Measurements from ENCODE around the gene HBD. TPM values are rescaled to one million over a fixed set of nuclear protein-coding genes. Genes with fewer than 3 reads are reported as not detected.
"Not testable (repeated sequence)": the region's sequence is repeated elsewhere in the genome, so short reads cannot be mapped to it uniquely, and the experiment has no call there.

HBD gene
- total and polyA plus RNA-seq, 2 donors (not counting 1 experiment from before 2014, with no cell fraction given), result 5.9 to 53.4 TPM

- H3K9ac ChIP-seq (ENCODE audit: insufficient read depth, low read length); H4K20me1 ChIP-seq (ENCODE audit: control insufficient read depth, extremely low read depth, insufficient read depth, low read length); H3K4me3 ChIP-seq (replicated peaks in 1 of 4; ENCODE audit: control extremely low read depth in 1 of 4, insufficient read depth in 1 of 4, low read depth in 3 of 4, low read length in 4 of 4); H3K4me2 ChIP-seq (ENCODE audit: extremely low read depth, insufficient read depth, low read length); H2AFZ ChIP-seq (ENCODE audit: low read length); H3K4me1 ChIP-seq (ENCODE audit: control insufficient read depth, extremely low read depth, insufficient read depth, low read length); H3K79me2 ChIP-seq (ENCODE audit: control insufficient read depth, insufficient read depth, low read length); H3K27me3 ChIP-seq (ENCODE audit: control insufficient read depth, insufficient read depth, low read length); H3K9me3 ChIP-seq (ENCODE audit: control insufficient read depth, insufficient read depth, low read depth, low read length); H3K27ac ChIP-seq (ENCODE audit: insufficient read depth, low read length); H3K36me3 ChIP-seq (ENCODE audit: control insufficient read depth, insufficient read depth, low read length); DNase-seq (ENCODE audit: low read depth in 2 of 2): not testable (repeated sequence)
These were observed 19.7 kb upstream of the HBD start for GRCh38 chr11:5254023-5254422.

GRCh38 chr11:5253440-5253839 lies 19.2 kb upstream of the HBD start:
- not testable (repeated sequence) for H3K79me2 ChIP-seq (ENCODE audit: control insufficient read depth, insufficient read depth, low read length); H3K4me2 ChIP-seq (ENCODE audit: extremely low read depth, insufficient read depth, low read length); H3K27me3 ChIP-seq (ENCODE audit: control insufficient read depth, insufficient read depth, low read length); H3K9me3 ChIP-seq (ENCODE audit: control insufficient read depth, insufficient read depth, low read depth, low read length); H3K36me3 ChIP-seq (ENCODE audit: control insufficient read depth, insufficient read depth, low read length); H4K20me1 ChIP-seq (ENCODE audit: control insufficient read depth, extremely low read depth, insufficient read depth, low read length); DNase-seq (ENCODE audit: low read depth in 2 of 2); H3K4me1 ChIP-seq (ENCODE audit: control insufficient read depth, extremely low read depth, insufficient read depth, low read length); H2AFZ ChIP-seq (ENCODE audit: low read length); H3K27ac ChIP-seq (ENCODE audit: insufficient read depth, low read length); H3K4me3 ChIP-seq (replicated peaks in 1 of 4; ENCODE audit: control extremely low read depth in 1 of 4, insufficient read depth in 1 of 4, low read depth in 3 of 4, low read length in 4 of 4); H3K9ac ChIP-seq (ENCODE audit: insufficient read depth, low read length)

- no peak for DNase-seq (ENCODE audit: low read depth in 2 of 2)
- Histone ChIP-seq H3K27ac (ENCODE audit: insufficient read depth, low read length) (no peak overlapping the region), H4K20me1 (ENCODE audit: control insufficient read depth, extremely low read depth, insufficient read depth, low read length) (no peaks in the 10 kb centered on the region), H3K4me1 (ENCODE audit: control insufficient read depth, extremely low read depth, insufficient read depth, low read length) (no peaks in the 10 kb centered on the region), H3K27me3 (ENCODE audit: control insufficient read depth, insufficient read depth, low read length) (no peaks in the 10 kb centered on the region), H3K4me2 (ENCODE audit: extremely low read depth, insufficient read depth, low read length) (no peak overlapping the region), H2AFZ (ENCODE audit: low read length) (no peak overlapping the region), H3K36me3 (ENCODE audit: control insufficient read depth, insufficient read depth, low read length) (no peaks in the 10 kb centered on the region), H3K9ac (ENCODE audit: insufficient read depth, low read length) (no peak overlapping the region), H3K79me2 (ENCODE audit: control insufficient read depth, insufficient read depth, low read length) (no peaks in the 10 kb centered on the region), H3K4me3 (replicated peaks in 1 of 4; ENCODE audit: control extremely low read depth in 1 of 4, insufficient read depth in 1 of 4, low read depth in 3 of 4, low read length in 4 of 4) (no peak overlapping the region), H3K9me3 (ENCODE audit: control insufficient read depth, insufficient read depth, low read depth, low read length) (no peaks in the 10 kb centered on the region)
- TF ChIP-seq CTCF (conservative IDR thresholded peaks at IDR 0.05 in 1 of 2, IDR thresholded peaks at IDR 0.05 in 1 of 2; ENCODE audit: low read depth in 1 of 2, low read length in 2 of 2) (no peak), EZH2 (IDR thresholded peaks at IDR 0.05; ENCODE audit: low read length, missing control alignments) (no peak)
These were observed 18.6 kb upstream of the HBD start for GRCh38 chr11:5252919-5253265.

- no peaks in the 10 kb centered on the region for H3K27me3 ChIP-seq (ENCODE audit: control insufficient read depth, insufficient read depth, low read length)
- no peak for TF ChIP-seq EZH2 (IDR thresholded peaks at IDR 0.05; ENCODE audit: low read length, missing control alignments)
- no peak for TF ChIP-seq CTCF (conservative IDR thresholded peaks at IDR 0.05 in 1 of 2, IDR thresholded peaks at IDR 0.05 in 1 of 2; ENCODE audit: low read depth in 1 of 2, low read length in 2 of 2)
- no peak for DNase-seq (ENCODE audit: low read depth in 2 of 2)
- no peak overlapping the region for H3K4me3 ChIP-seq (replicated peaks in 1 of 4; ENCODE audit: control extremely low read depth in 1 of 4, insufficient read depth in 1 of 4, low read depth in 3 of 4, low read length in 4 of 4)
- H3K9me3 ChIP-seq (ENCODE audit: control insufficient read depth, insufficient read depth, low read depth, low read length), result no peaks in the 10 kb centered on the region
- H4K20me1 ChIP-seq (ENCODE audit: control insufficient read depth, extremely low read depth, insufficient read depth, low read length), result no peaks in the 10 kb centered on the region
- no peak overlapping the region for H2AFZ ChIP-seq (ENCODE audit: low read length)
- H3K9ac ChIP-seq (ENCODE audit: insufficient read depth, low read length), result no peak overlapping the region
- H3K27ac ChIP-seq (ENCODE audit: insufficient read depth, low read length), result no peak overlapping the region
- H3K4me2 ChIP-seq (ENCODE audit: extremely low read depth, insufficient read depth, low read length), result no peak overlapping the region
- H3K4me1 ChIP-seq (ENCODE audit: control insufficient read depth, extremely low read depth, insufficient read depth, low read length), result no peaks in the 10 kb centered on the region
- H3K79me2 ChIP-seq (ENCODE audit: control insufficient read depth, insufficient read depth, low read length), result no peaks in the 10 kb centered on the region
- no peaks in the 10 kb centered on the region for H3K36me3 ChIP-seq (ENCODE audit: control insufficient read depth, insufficient read depth, low read length)
These were observed 18.1 kb upstream of the HBD start for GRCh38 chr11:5252192-5252918.

All from fibroblast of lung (primary cell).